Effector CD8-positive, alpha-beta T cell (primary cell): ENCODE results near the gene CTNNA2.

Experiments used
- DNase-seq: peaks from one replicate; lab custom pipeline; 2025; lab: John Stamatoyannopoulos, UW
- total RNA-seq, 4 experiments: gene quantifications; one replicate each; lab custom pipeline; 2026; lab: John Stamatoyannopoulos, UW

The CTNNA2 gene
- total RNA-seq: 0 reads per million in 4 experiments

DNA sequence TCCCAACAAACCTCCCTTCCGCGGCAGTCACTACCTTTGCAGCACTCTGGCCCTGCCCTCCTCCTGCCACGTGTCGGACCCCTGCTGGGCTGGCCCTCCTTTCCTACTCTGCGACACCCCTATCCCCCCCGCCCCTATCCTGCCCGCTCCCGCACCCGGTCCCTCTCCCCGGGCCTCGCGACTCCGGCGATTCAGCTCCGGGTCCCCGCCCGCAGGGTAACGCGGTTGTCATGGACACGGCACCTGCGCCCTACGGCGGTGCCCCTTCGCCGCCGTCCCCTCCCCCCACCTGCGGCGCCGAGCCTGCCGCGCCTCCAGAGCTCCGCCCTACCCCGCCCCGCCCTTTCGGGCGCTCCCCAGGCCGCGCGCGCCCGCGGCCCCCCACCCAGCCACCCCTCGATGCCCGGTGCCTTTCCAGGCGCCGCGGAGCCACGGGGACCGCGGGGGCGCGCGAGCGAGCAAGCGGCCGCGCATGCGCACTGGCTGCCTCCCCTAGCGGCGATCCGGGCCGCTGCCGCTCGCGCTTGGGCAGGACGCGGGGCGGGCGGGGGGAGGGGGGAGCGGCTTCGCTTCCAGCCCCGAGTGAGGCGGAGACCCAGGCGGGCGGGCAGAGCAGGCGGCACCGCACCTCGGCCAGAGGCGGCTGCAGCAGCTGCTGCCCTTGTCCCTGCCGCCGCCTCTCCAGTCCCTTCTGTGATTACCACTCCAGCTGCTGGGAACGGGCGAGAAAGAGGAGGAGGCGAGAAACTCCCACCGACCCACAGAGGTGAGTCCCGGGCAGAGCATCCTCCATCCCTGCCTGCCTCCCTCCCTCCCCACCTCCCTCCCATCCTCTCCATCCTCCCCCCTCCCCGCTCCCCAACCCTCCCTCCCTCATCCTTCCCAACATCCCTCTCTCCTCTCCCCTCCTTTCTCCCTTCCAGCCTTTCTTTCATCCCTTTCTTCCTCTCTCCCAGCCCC is at the start of gene CTNNA2:
Gene CTNNA2, plus strand, starts transcription at position 610 of the 960 bp plus-strand sequence.
- DNase-seq: no peak

DNA sequence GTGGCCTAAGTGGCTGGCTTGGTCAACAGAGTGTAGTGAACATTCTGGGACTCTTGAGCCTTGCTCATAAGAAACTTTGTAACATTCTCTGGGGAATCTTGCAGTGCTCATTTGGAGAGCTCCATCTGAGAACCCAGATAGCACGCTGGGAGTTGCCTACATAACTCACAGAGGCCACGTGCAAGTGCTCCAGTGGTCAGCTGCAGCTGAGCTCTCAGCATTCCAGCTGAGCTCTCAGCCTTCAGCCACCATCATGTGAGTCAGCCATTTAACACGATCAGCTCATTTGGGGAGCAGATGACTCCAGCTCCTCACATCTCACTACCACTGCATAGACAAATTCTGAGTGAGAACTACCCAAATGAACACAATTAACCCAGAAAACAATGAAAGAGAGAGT is 25.5 kb upstream of the CTNNA2 start:
- no peak for DNase-seq

DNA sequence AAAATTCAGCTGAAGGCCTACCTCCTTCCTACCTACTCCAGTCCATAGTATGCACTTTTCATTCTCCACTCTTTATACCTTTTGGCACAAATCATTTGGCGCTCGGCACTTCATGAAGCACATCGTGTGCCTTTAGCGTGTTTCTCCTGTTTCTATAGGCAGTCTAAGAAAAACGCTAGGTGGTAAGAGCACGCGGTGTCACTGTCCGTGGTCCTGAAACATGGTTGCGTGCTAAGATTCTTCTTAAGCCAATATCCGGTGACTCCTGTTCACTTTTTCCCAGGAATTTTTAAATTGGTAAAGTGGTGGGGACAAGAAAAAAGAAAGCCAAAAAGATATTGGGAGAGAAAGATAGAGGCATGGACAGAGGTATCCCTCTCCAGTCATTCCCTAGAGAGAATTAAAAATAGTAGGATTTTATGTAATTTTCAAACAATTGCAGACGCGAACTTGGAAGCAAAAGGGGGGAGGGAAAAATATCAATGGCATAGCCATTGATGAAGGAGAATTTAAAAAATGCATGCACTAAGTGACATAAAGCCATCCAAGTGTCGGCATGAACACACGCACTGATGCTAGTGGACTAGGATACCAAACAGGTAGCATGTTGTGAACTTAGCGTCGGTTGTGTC is 1.4 kb upstream of the CTNNA2 start:
- DNase-seq: no peak

DNA sequence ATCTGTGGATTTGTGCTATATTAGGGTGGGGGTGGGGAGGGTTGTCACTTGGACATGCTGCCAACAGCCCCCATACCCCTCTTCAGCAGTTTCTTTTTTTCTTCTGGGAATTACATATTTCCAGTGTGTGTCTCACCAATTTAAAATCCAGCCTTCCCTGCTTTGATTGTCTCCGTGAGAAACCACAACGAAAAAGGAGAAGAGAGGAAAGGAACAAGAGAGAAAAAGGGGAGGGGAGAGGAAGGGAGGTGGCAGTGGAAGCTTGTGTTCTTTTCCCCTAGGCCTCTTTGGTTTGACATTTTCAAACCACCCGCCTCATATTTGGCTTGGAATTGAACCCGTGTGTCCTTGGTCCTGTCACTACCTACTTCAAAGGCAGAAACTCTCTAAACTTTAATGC is 860 bp downstream of the CTNNA2 start:
- no peak for DNase-seq

DNA sequence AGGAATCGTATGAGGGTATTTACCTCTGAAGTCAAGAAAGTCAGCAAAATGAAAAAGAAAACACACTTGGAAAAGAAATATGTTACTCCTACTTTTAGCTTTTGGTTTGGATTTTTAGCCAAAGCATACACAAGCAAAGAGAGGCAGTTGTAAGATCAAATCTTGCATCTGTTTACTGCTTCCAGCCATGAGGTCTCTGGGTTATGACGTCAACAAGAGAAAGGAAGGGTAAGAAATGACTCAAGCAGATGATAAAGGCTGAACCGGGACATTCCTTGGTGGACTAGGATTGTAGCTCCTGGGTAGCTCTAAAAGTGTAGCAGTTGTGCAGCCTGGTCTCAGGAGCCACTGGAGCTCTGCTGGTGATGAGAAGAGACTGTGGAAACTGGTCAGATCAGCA is 16.8 kb downstream of the CTNNA2 start:
- DNase-seq: no peak

DNA sequence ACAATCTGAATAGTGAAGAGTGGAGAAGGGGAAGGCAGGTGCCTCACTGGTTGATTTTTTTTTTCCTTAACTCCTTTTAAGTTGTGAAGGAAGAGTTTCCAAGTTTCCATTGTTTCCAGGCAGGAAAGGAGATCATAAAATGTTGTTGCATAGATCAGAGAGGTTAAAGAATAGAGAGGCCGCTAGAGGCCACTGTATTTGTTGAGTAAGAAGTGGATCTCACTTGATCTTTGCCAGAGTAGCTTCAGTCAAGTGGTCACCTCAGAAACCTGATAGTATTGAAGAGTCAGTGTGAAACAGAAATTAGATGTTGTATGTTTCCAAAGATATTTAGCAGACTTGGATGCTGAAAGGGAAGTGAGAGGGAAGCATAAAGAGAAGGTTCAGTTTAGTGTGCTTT is 17.6 kb downstream of the CTNNA2 start:
- no peak for DNase-seq

DNA sequence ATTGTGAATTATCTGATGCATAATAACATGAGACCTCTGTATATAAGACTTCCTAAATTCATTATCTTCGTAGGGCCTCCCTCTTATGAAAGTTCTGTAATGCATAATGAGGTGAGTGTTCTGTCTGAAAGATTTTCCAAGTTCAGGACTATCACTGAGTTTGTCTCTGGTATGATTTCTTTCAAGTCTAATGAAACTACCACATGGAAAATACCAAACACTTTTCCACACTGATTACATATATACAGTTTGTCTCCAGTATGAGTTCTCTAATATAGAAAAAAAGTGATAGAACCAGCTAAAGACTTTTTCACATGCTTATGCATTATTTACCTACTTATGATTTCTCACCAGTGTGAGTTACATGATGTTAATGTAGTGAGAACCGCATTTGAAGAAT is 34.7 kb downstream of the CTNNA2 start:
- DNase-seq: no peak

DNA sequence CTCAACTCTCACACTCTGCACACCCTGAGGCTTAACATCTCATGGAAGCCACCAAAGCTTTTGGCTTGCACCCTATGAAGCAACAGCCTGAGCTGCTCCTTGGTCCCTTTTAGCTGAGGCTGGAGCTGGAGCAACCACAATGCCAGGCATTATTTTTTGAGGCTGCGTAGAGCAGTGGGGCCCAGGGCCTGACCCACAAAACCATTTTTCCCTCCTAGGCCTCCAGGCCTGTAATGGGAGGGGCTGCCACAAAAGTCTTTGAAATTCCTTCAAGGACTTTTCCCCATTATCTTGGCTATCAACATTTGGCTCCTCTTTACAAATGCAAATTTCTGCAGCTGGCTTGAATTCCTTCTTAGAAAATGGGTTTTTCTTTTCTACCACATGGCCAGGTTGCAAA is 39.8 kb downstream of the CTNNA2 start:
- DNase-seq: no peak

DNA sequence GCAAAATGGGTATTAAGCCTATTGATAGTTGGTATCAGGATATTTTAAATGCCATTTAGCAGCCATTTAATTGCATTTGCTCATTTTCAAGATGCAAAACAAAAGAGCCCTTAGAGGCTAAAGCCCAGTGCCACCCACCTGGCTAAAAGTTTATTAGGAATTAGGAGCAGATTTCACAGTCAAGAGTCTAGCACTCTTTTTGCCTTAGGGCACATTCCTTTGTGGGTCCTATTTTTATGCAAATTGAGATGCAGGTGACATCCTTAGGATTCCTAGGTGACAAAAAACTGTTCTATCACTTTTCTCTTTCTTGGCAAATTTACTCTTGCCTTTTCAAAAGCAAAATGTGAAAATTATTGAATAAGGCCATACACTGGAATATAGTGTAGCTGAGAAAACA is 42.0 kb downstream of the CTNNA2 start:
- DNase-seq: no peak

DNA sequence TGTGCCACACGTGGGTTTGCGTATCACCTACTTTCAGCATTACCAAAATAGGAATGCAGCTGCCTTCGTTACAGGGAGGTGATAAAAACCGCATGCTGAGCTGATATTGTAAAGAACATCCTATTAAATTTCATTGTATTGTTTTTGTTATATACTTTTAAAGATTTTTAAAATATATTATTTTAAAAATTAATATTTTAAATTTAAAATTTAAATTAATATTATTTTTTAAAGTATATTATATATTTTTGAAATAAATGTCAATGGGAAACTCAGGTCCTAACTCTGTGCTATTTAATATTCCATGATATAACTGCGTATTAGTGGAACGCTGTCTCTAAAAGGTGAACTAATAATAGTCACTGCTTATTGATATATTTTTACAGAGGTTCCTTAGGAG is 51.2 kb downstream of the CTNNA2 start:
- DNase-seq: no peak

DNA sequence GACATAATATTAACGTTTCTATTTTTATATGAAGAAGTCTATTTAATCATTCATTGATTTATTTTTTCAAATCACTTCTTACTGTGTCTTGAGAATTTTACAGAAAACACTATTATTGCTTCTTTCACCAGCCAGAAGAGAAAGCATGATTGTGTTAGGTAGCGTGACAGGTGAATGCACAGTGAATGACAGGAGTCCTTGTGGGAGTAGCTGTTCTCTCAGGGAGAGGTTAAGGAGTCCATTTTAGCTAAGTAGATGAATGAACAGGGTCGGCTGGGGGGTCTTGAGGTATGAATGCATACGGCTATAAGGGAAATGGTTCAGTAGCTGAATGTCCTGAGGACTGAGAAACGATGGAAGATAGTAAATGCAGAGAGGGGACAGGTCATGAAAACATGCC is 56.2 kb downstream of the CTNNA2 start:
- no peak for DNase-seq

DNA sequence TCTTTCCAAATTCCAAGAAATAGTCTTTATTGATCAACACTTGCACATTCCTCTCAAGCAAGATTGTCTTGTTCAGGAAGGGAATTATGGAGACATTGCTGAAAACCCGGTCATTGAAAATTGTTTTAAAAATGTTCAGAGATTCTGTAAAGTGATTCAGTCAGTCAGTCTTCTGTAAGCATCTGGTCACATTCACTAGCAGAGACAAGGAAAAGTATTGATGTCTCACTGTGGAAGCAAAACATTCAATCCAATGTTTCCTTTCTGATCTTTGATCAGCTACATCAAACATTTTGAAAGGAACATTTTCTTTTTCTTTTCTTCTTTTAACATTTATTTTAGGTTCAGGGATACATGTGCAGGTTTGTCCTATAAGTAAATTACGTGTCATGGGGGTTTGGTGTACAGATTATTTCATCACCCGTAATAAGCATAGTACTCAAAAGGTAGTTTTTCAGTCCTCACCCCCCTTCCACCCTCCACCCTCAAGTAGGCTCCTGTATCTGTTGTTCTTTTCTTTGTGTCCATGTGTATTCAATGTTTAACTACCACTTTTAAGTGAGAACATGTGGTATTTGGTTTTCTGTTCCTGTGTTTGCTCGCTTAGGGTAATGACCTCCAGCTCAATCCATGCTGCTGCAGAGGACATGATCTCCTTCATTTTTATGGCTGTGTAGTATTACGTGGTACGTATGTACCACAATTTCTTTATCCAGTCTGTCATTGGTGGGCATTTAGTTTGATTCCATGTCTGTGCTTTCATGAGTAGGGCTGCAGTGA is 61.2 kb downstream of the CTNNA2 start:
- DNase-seq: no peak

DNA sequence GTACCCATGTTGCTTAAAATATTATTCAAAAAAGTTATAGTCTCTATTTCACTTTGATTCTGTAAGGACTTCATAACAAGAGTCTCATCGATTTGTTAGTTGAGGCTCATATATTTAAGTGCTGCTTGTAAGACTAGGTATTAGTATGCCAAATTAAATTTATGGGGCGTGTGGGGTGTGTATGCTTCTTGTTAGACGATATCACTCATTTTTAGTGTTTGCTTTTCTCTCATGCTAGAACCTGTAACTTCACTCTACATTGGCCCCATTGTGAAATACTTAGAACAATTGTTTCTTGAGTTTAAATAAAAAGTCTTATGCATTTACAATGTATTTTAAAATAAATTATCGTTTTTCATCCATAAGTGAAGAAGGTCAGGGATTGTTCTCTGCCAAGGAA is 63.6 kb downstream of the CTNNA2 start:
- DNase-seq: no peak

DNA sequence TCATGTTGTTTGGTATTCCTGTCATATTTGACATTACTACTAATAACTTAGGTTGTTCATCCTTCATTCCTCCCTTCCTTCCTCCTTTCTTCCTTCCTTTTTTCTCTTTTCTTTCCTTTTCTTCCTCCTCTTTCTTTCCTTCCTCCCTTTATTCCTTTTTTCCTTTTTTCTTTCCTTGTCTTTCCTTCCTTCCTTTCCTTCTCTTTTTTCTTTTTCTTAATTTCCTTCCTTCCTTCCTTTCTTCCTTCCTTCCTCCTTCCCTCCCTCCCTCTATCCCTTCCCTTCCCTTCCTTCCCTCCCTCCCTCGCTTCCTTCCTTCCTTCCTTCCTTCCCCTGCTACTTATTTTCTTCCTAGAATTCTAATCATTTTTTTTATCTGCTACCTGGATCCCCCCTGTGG is 66.1 kb downstream of the CTNNA2 start:
- no peak for DNase-seq

DNA sequence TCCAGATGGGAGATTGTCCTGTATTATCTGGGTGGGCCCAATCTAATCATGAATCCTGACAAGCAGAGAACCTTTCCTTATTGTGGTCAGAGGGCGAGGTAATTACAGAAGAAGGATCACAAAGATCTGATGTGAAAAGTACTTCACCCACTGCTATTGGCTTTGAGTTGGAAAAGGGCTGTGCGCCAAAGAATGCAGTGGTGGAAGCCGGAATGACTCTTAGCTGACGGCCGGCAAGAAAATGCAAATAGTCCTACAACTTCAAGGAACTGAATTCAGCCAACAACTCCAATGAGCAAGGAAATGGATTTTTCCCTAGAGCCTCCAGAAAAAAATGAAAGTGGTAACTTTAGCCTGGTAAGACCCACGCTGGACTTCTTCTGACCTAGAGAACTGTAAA is 67.3 kb downstream of the CTNNA2 start:
- DNase-seq: no peak

DNA sequence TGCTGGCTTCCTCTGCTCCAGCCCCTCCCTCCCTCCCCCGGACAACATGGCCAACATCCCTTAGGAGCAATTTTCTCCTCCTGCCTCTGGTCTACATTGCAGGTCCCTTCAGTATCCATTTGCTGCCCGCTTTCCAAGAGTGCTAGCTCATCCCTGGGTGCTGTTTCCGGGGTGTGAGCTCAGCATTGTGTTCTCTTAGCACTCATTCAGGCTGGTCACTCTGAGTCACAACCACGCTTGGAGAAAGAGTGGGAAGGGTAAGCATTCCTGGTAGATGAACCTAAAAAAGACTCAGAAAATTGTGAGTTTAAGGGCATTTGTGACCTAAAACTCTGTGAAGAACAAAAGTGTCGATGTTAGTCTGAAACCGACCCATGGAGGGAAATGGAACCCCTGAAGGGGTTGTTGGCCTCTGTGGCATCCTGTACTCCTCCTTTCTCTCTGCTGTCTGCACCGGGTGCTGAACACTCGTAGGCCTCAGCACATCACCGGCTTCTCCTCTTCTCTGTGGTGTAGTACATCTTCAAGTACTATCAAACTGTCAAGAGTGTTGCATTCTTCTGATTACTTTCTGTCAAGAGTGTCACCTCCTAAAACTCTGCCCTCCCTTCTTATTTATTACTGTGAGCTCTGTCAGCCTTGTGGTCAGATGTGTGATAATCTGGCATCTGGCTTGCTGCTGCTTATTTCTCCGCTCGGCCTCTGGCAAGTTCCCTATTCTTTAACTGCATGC is 73.0 kb downstream of the CTNNA2 start:
- no peak for DNase-seq

DNA sequence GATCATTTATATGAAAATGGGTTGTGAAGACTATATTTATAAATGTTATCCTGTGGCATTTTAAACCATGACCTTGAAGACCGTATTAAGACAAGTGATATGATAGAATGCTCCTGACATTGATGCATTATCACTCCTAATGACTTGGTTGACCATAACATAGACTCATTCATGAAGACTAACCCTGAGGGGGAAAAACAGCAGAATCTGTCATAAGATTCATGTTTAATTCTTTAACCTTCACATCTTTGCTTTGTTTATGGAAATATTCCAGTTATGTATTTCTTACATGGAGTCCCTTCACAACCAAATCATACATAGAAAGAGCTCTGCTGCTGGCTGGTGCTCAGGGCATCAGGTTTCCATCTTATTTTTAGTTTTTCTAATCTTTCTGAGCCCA is 78.4 kb downstream of the CTNNA2 start:
- DNase-seq: no peak

DNA sequence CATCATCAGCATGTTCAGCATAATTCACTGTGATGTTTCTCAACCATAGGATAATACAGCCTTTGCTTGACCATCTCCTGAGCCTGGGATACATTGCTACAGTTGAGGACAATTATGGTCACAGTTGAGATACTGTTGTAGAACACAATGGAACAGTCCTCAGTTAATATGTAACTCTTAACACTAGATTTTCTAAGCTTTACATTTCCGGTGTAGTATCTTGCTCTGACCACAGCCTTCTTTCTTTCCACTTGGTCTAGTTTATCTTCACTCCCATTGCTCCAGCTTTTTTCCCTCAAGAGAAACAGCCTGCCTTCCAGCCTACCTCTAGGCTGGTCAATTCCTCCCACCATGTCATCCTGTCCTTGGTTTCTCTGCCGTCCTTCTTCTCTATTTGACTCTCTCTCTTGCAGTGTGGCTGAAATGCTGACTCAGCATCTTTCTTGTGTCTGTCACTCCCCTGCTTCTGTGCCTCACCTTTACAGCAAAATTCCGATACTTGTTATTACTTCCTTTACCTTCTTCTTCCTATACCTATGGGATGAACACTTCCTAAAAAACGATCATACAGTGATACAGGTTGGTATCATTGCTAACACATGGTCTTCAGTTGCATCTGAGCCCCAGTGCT is 80.5 kb downstream of the CTNNA2 start:
- DNase-seq: no peak

DNA sequence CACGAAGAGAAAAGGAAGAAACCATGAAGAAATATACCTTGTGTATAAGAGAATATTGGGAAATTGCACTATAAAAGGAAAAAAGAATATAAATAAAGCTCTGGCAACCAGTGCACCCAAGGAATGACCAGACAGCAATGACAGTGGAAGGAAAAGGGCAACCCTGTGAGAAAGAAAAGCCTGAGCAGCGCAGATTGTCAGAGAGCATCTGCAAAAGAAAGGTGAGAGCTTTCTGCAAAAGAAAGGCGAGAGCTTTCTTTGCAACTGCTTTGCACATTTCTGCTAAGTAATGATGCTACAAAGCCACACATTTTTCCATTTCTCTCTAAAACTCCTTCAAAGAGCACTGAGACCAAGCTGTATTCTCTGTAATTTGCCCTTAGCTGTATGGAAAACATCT is 83.6 kb downstream of the CTNNA2 start:
- no peak for DNase-seq

DNA sequence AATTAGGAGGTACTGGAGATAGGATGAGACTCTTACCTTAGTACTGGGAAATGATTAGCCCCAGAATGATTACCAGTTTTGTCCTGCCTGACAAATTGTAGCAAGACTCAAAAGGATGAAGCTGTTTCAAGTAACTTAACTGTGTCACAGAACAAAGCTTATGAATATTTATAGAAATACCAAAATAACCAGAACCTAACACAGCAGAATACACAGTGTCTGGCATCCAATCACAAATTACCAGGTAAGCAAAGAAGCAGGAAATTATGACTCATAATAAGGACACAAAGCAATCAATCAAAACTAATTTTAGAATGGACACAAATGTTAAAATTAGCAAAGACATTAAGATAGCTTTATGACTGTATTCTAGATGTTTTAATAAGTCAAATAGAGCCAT is 91.9 kb downstream of the CTNNA2 start:
- DNase-seq: no peak

DNA sequence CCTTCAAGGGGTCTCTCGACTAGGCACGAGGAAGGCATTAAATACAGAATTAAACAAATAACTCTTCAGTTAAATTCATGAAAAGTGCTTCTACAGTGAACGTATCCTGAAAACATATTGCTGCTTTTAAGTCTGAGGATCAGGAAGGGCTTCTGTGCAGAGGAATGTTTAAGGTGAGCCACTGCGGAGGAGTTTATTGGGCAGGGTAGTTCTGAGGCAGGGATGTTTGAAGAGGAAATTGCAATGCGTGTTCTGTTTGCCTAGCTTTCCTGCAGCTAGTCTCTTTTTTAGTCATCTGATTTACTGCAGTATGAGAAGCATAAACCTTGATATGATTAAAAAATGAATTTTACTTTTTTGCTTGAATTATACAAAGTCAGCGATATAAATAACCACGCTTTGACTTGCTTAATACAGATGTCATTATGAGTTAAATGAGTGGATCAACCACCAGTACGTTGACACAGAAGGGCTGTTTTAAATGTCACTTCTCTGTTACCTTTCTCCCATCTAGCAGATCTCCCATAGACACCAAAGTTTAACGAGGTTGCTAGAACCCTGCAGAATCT is 98.7 kb downstream of the CTNNA2 start:
- DNase-seq: no peak
